CD14-positive monocyte (primary cell): ENCODE results near the gene RELB. TPM values are rescaled to one million over a fixed set of nuclear protein-coding genes. Genes with fewer than 3 reads are reported as not detected.

ENCODE experiments used
- DNase-seq, 3 donors: peaks; one replicate each; pipeline ENCODE4 v3.0.0-alpha.2; 2011 to 2022
- H2AFZ ChIP-seq: 2 replicates; pipeline ENCODE4 v1.6.0; 2012; ENCODE audit warnings: mild to moderate bottlenecking, low read depth, low read length, inconsistent platforms; ENCODE audit not compliant: insufficient read depth, poor library complexity, severe bottlenecking
- H3K27ac ChIP-seq, 2 donors: 1 replicate in 1 of 2; 2 replicates in 1 of 2; pipeline ENCODE4 v1.5.1; 2012 to 2013; ENCODE audit warnings: low read length in 2 of 2, control low read depth in 1 of 2, inconsistent platforms in 1 of 2, low read depth in 1 of 2, mild to moderate bottlenecking in 1 of 2
- H3K27me3 ChIP-seq, 2 donors: one replicate each; pipeline versions ENCODE4 v1.6.0 to v1.6.1; 2011 to 2013; ENCODE audit warnings: low read length in 2 of 2; ENCODE audit not compliant: control insufficient read depth in 2 of 2, insufficient read depth in 2 of 2
- H3K36me3 ChIP-seq, 2 donors: replicated peaks in 1 of 2; 1 replicate in 1 of 2; 2 replicates in 1 of 2; pipeline versions ENCODE4 v1.5.1 to v1.6.1; 2012 to 2013; ENCODE audit warnings: low read length in 2 of 2, control low read depth in 1 of 2, inconsistent platforms in 1 of 2, mild to moderate bottlenecking in 1 of 2; ENCODE audit not compliant: insufficient read depth in 2 of 2, control insufficient read depth in 1 of 2
- H3K4me1 ChIP-seq, 2 donors: 1 replicate in 1 of 2; 2 replicates in 1 of 2; pipeline versions ENCODE4 v1.5.1 to v1.6.1; 2012 to 2013; ENCODE audit warnings: low read length in 2 of 2, control low read depth in 1 of 2, inconsistent platforms in 1 of 2, mild to moderate bottlenecking in 1 of 2, moderate library complexity in 1 of 2; ENCODE audit not compliant: insufficient read depth in 2 of 2, control insufficient read depth in 1 of 2
- H3K4me2 ChIP-seq: replicated peaks from 2 replicates; pipeline ENCODE3; 2012; ENCODE audit warnings: low read length, moderate library complexity, mild to moderate bottlenecking; ENCODE audit not compliant: poor library complexity, severe bottlenecking; ENCODE audit errors: extremely low read depth
- H3K4me3 ChIP-seq, 3 experiments: fragments of 200-600 bp in 1 of 3; sonication (generic) in 1 of 3; replicated peaks in 1 of 3; 1 replicate in 2 of 3; 2 replicates in 1 of 3; pipeline ENCODE4 v1.5.1; 2011 to 2013; ENCODE audit warnings: low read length in 3 of 3, mild to moderate bottlenecking in 3 of 3, control low read depth in 2 of 3, low read depth in 2 of 3, inconsistent platforms in 1 of 3, moderate library complexity in 1 of 3
- H3K79me2 ChIP-seq: 2 replicates; pipeline ENCODE4 v1.6.0; 2012; ENCODE audit warnings: mild to moderate bottlenecking, control low read depth, inconsistent platforms, low read length, moderate library complexity; ENCODE audit not compliant: insufficient read depth
- H3K9ac ChIP-seq: 2 replicates; pipeline ENCODE4 v1.6.0; 2017; ENCODE audit warnings: low read length, mild to moderate bottlenecking; ENCODE audit not compliant: insufficient read depth, poor library complexity, severe bottlenecking
- H3K9me3 ChIP-seq, 2 donors: replicated peaks in 1 of 2; 1 replicate in 1 of 2; 2 replicates in 1 of 2; pipeline versions ENCODE4 v1.5.1 to v1.6.1; 2012 to 2013; ENCODE audit warnings: low read length in 2 of 2, control low read depth in 1 of 2; ENCODE audit not compliant: control insufficient read depth in 1 of 2, insufficient read depth in 1 of 2
- H4K20me1 ChIP-seq: 2 replicates; pipeline ENCODE4 v1.6.0; 2012; ENCODE audit warnings: mild to moderate bottlenecking, low read length, control low read depth, moderate library complexity; ENCODE audit not compliant: insufficient read depth
- H3K27ac Mint-ChIP-seq, 7 donors: one replicate each; pipeline ENCODE4 v1.8.0; 2020; ENCODE audit warnings: mild to moderate bottlenecking in 7 of 7, mixed read lengths in 7 of 7, moderate library complexity in 6 of 7, inconsistent platforms in 2 of 7
- H3K27me3 Mint-ChIP-seq, 3 donors: one replicate each; pipeline ENCODE4 v1.8.0; 2021 to 2022; ENCODE audit warnings: low read depth in 3 of 3, mild to moderate bottlenecking in 3 of 3, mixed read lengths in 3 of 3, moderate library complexity in 3 of 3, inconsistent platforms in 1 of 3
- H3K36me3 Mint-ChIP-seq, 2 donors: one replicate each; pipeline ENCODE4 v1.8.0; 2020; ENCODE audit warnings: mixed read lengths in 2 of 2, inconsistent platforms in 1 of 2, mild to moderate bottlenecking in 1 of 2
- H3K4me1 Mint-ChIP-seq: one replicate; pipeline ENCODE4 v1.8.0; 2020; ENCODE audit warnings: mild to moderate bottlenecking, mixed read lengths
- H3K4me3 Mint-ChIP-seq, 2 donors: one replicate each; pipeline ENCODE4 v1.8.0; 2020; ENCODE audit warnings: mild to moderate bottlenecking in 2 of 2, mixed read lengths in 2 of 2, moderate library complexity in 1 of 2
- H3K9me3 Mint-ChIP-seq, 7 donors: one replicate each; pipeline ENCODE4 v1.8.0; 2020 to 2022; ENCODE audit warnings: mixed read lengths in 7 of 7, mild to moderate bottlenecking in 6 of 7, moderate library complexity in 6 of 7, inconsistent platforms in 2 of 7
- WGBS: methylation state at CpG from one replicate; pipeline ENCODE4 v1.1.5; 2013; ENCODE audit warnings: missing lambda C conversion rate; ENCODE audit not compliant: insufficient coverage; 5-methylcytosine and 5-hydroxymethylcytosine counted together
- intact Hi-C, 2 donors: fragments of 100-400 bp; cut with micrococcal nuclease; formaldehyde crosslinking; loops; one replicate each; pipeline versions ENCODE4 v1.15.0 to v1.15.1; 2023
- polyA plus RNA-seq, 3 donors: library from polyadenylated mRNA; depleted of rRNA in 1 of 3; unstranded in 2 of 3; stranded (reverse) in 1 of 3; fragments of 300-500 nt in 2 of 3; fragments of >200 nt in 1 of 3; fragmentation: Illumina TruSeq in 2 of 3; gene quantifications; 1 replicate in 2 of 3; 2 replicates in 1 of 3; pipeline ENCODE4 v1.2.3, GENCODE V29; 2012 to 2021
- TF ChIP-seq, protein P1 (sequence below): fragments of 200-600 bp; IDR thresholded peaks from one replicate; pipeline ENCODE4 v1.8.0; 2022; ENCODE audit warnings: antibody characterized with exemption, mild to moderate bottlenecking

The RELB gene
- polyA plus RNA-seq, 3 donors, result 32.3 to 35.0 (median 34.4) TPM

DNA sequence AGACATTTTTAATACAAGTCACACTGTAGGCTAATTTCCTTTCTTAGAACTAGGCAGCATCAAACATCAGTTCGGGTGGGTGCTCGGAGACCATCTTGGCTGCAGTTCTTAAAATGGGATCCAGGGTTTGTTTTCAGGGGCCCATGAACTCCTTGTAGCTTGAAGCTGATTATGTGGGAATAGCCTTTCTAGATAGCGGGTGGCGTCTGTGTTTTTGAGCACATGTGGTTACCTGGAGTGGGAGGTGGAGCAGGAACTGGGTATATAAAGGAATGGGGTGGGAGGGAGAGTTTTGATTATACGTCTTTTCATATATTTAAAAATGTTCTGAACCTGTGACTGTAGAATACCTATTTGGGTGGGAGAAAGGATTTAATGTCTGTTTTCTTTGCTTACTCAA is 33.1 kb upstream of the RELB start:
- Histone ChIP-seq H3K4me2 (no peak overlapping the region), H3K4me1 (no peaks in the 10 kb centered on the region), H3K9ac (no peak overlapping the region), H4K20me1 (peaks cover 34% of the 10 kb centered on the region), H3K36me3 (peaks cover 34 to 76% of the 10 kb centered on the region in 2 donors), H3K79me2 (peaks cover 10% of the 10 kb centered on the region), H3K4me3 (no peak overlapping the region), H3K27me3 (no peaks in the 10 kb centered on the region), H3K27ac (no peak overlapping the region), H3K9me3 (no peaks in the 10 kb centered on the region), H2AFZ (no peak overlapping the region)
- no peak for DNase-seq
- H3K4me1 Mint-ChIP-seq, result no peaks in the 10 kb centered on the region
- H3K27ac Mint-ChIP-seq, result no peak overlapping the region
- peaks cover 37 to 76% of the 10 kb centered on the region in 2 donors for H3K36me3 Mint-ChIP-seq
- peaks cover 0 to 3% (median 0%) of the 10 kb centered on the region in 3 donors for H3K27me3 Mint-ChIP-seq
- no peaks in the 10 kb centered on the region for H3K9me3 Mint-ChIP-seq
- WGBS, result 96% methylated on average over 3 of the region's 5 CpGs
- H3K4me3 Mint-ChIP-seq, result no peak overlapping the region
- TF ChIP-seq, protein P1, sequence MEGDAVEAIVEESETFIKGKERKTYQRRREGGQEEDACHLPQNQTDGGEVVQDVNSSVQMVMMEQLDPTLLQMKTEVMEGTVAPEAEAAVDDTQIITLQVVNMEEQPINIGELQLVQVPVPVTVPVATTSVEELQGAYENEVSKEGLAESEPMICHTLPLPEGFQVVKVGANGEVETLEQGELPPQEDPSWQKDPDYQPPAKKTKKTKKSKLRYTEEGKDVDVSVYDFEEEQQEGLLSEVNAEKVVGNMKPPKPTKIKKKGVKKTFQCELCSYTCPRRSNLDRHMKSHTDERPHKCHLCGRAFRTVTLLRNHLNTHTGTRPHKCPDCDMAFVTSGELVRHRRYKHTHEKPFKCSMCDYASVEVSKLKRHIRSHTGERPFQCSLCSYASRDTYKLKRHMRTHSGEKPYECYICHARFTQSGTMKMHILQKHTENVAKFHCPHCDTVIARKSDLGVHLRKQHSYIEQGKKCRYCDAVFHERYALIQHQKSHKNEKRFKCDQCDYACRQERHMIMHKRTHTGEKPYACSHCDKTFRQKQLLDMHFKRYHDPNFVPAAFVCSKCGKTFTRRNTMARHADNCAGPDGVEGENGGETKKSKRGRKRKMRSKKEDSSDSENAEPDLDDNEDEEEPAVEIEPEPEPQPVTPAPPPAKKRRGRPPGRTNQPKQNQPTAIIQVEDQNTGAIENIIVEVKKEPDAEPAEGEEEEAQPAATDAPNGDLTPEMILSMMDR, result no peak
- intact Hi-C loops, result no loop called here

GRCh38 chr19:44968670-44969069 is 32.6 kb upstream of the RELB start:
- peaks cover 10% of the 10 kb centered on the region for H3K79me2 ChIP-seq
- H3K9ac ChIP-seq, result no peak overlapping the region
- no peak overlapping the region for H3K27ac ChIP-seq
- H3K27me3 ChIP-seq, result no peaks in the 10 kb centered on the region
- no peak overlapping the region for H3K4me2 ChIP-seq
- peaks cover 42 to 77% of the 10 kb centered on the region in 2 donors for H3K36me3 Mint-ChIP-seq
- H3K9me3 ChIP-seq, result no peaks in the 10 kb centered on the region
- 96% methylated on average over 4 of the region's 4 CpGs for WGBS
- no peak overlapping the region for H3K4me3 ChIP-seq
- H2AFZ ChIP-seq, result no peak overlapping the region
- TF ChIP-seq, protein P1, result no peak
- intact Hi-C loops, result no loop called here
- H3K4me3 Mint-ChIP-seq, result no peak overlapping the region
- no peaks in the 10 kb centered on the region for H3K4me1 ChIP-seq
- peaks cover 34 to 79% of the 10 kb centered on the region in 2 donors for H3K36me3 ChIP-seq
- no peak for DNase-seq
- H4K20me1 ChIP-seq, result peaks cover 34% of the 10 kb centered on the region
- no peaks in the 10 kb centered on the region for H3K4me1 Mint-ChIP-seq
- H3K27ac Mint-ChIP-seq, result no peak overlapping the region
- H3K27me3 Mint-ChIP-seq, result peaks cover 0 to 3% (median 0%) of the 10 kb centered on the region in 3 donors
- no peaks in the 10 kb centered on the region for H3K9me3 Mint-ChIP-seq
